Astrocyte (in vitro differentiated cells and primary cell): ENCODE measurements around the gene WARS2. TPM values are rescaled to one million over a fixed set of nuclear protein-coding genes. Genes with fewer than 3 reads are reported as not detected.
"Not testable (repeated sequence)": the region's sequence is repeated elsewhere in the genome, so short reads cannot be mapped to it uniquely, and the experiment has no call there.

Experiments used
- DNase-seq: peaks from one replicate; pipeline ENCODE4 v3.0.0-alpha.2; 2010; ENCODE audit warnings: low read depth
- FAIRE-seq: peaks from 2 replicates; lab custom pipeline; 2011; peaks lifted over from hg19 to GRCh38; lab: Jason Lieb, UNC
- H2AFZ ChIP-seq: 2 replicates; pipeline ENCODE4 v1.6.0; 2012; ENCODE audit warnings: low read depth, low read length, inconsistent platforms
- H3K27ac ChIP-seq: 2 replicates; pipeline ENCODE4 v1.5.1; 2011; ENCODE audit warnings: low read depth, low read length, inconsistent platforms
- H3K27me3 ChIP-seq: 2 replicates; pipeline ENCODE4 v1.6.0; 2011; ENCODE audit warnings: low read length, inconsistent platforms; ENCODE audit not compliant: insufficient read depth
- H3K36me3 ChIP-seq: 2 replicates; pipeline ENCODE4 v1.5.1; 2011; ENCODE audit warnings: low read length, inconsistent platforms; ENCODE audit not compliant: insufficient read depth
- H3K4me1 ChIP-seq: 2 replicates; pipeline ENCODE4 v1.5.1; 2011; ENCODE audit warnings: low read length, inconsistent platforms; ENCODE audit not compliant: insufficient read depth
- H3K4me2 ChIP-seq: 2 replicates; pipeline ENCODE4 v1.6.0; 2012; ENCODE audit warnings: low read length, inconsistent platforms
- H3K4me3 ChIP-seq: 2 replicates; pipeline ENCODE4 v1.5.1; 2011; ENCODE audit warnings: low read depth, mild to moderate bottlenecking, low read length, inconsistent platforms; ENCODE audit not compliant: insufficient read depth
- H3K79me2 ChIP-seq: 2 replicates; pipeline ENCODE4 v1.6.0; 2012; ENCODE audit warnings: mild to moderate bottlenecking, low read length, inconsistent platforms; ENCODE audit not compliant: insufficient read depth
- H3K9ac ChIP-seq: 2 replicates; pipeline ENCODE4 v1.6.0; 2012; ENCODE audit warnings: mild to moderate bottlenecking, low read length, inconsistent platforms
- H3K9me3 ChIP-seq: 2 replicates; pipeline ENCODE4 v1.5.1; 2012; ENCODE audit warnings: low read depth, mild to moderate bottlenecking, low read length, inconsistent platforms; ENCODE audit not compliant: insufficient read depth
- H4K20me1 ChIP-seq: 2 replicates; pipeline ENCODE4 v1.6.0; 2012; ENCODE audit warnings: low read length, inconsistent platforms; ENCODE audit not compliant: insufficient read depth
- H3K27ac Mint-ChIP-seq: one replicate; pipeline ENCODE4 v1.8.0; 2021; ENCODE audit warnings: mild to moderate bottlenecking, mixed read lengths; ENCODE audit not compliant: unreplicated experiment
- H3K27me3 Mint-ChIP-seq: one replicate; pipeline ENCODE4 v1.8.0; 2021; ENCODE audit warnings: low read depth, mixed read lengths; ENCODE audit not compliant: unreplicated experiment
- H3K36me3 Mint-ChIP-seq: one replicate; pipeline ENCODE4 v1.8.0; 2021; ENCODE audit warnings: low read depth, mixed read lengths; ENCODE audit not compliant: unreplicated experiment
- H3K4me1 Mint-ChIP-seq: one replicate; pipeline ENCODE4 v1.8.0; 2021; ENCODE audit warnings: low read depth, mixed read lengths; ENCODE audit not compliant: unreplicated experiment
- H3K4me3 Mint-ChIP-seq: one replicate; pipeline ENCODE4 v1.8.0; 2021; ENCODE audit warnings: mild to moderate bottlenecking, moderate library complexity, mixed read lengths; ENCODE audit not compliant: unreplicated experiment
- H3K9me3 Mint-ChIP-seq: one replicate; pipeline ENCODE4 v1.8.0; 2021; ENCODE audit warnings: mild to moderate bottlenecking, mixed read lengths; ENCODE audit not compliant: unreplicated experiment
- EZH2 ChIP-seq: IDR thresholded peaks from 2 replicates; pipeline ENCODE4 v1.6.1; 2012; ENCODE audit warnings: mild to moderate bottlenecking, low read length, inconsistent platforms; ENCODE audit not compliant: insufficient read depth
- total RNA-seq: library from RNA; stranded (reverse); gene quantifications from 2 replicates; pipeline ENCODE4 v1.2.1, GENCODE V29; 2021
- TF ChIP-seq, protein P1 (sequence below): IDR thresholded peaks from 2 replicates; pipeline ENCODE4 v1.5.1; 2011; ENCODE audit warnings: low read depth, mild to moderate bottlenecking, inconsistent platforms, low read length, moderate library complexity; ENCODE audit not compliant: insufficient read depth

Gene WARS2
- total RNA-seq, 1 donor from 2014 or later: 10.5 TPM

DNA sequence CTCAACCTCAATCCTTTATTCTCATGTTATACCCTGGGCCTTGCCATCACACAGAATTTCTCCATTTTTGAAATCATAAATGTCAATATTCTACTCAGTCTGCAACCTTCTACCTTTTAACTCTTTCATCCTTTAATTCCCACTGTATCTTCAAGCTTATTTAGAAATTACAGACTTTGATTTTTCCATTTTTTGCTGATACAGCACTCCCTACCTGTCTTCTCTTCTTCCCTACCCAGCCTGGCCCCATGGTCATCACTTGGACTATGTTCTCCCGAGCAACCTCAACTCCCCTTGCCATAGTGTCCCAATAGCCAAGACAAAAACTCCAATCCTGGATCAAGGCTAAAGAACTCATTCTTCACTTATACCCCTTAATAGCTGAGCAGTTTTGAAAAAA is 14.6 kb downstream of the WARS2 start:
- Mint-ChIP-seq H3K27me3 (no peaks in the 10 kb centered on the region), H3K4me1 (no peaks in the 10 kb centered on the region), H3K9me3 (no peaks in the 10 kb centered on the region), H3K27ac (no peak overlapping the region), H3K4me3 (no peak overlapping the region), H3K36me3 (no peaks in the 10 kb centered on the region)
- Histone ChIP-seq H3K4me2 (no peak overlapping the region), H3K4me1 (no peaks in the 10 kb centered on the region), H3K4me3 (no peak overlapping the region), H3K9me3 (no peaks in the 10 kb centered on the region), H3K27ac (no peak overlapping the region), H3K36me3 (no peaks in the 10 kb centered on the region), H3K27me3 (no peaks in the 10 kb centered on the region), H3K9ac (no peak overlapping the region), H2AFZ (no peak overlapping the region), H3K79me2 (peaks cover 5% of the 10 kb centered on the region), H4K20me1 (no peaks in the 10 kb centered on the region)
- TF ChIP-seq EZH2: no peak
- TF ChIP-seq, protein P1, sequence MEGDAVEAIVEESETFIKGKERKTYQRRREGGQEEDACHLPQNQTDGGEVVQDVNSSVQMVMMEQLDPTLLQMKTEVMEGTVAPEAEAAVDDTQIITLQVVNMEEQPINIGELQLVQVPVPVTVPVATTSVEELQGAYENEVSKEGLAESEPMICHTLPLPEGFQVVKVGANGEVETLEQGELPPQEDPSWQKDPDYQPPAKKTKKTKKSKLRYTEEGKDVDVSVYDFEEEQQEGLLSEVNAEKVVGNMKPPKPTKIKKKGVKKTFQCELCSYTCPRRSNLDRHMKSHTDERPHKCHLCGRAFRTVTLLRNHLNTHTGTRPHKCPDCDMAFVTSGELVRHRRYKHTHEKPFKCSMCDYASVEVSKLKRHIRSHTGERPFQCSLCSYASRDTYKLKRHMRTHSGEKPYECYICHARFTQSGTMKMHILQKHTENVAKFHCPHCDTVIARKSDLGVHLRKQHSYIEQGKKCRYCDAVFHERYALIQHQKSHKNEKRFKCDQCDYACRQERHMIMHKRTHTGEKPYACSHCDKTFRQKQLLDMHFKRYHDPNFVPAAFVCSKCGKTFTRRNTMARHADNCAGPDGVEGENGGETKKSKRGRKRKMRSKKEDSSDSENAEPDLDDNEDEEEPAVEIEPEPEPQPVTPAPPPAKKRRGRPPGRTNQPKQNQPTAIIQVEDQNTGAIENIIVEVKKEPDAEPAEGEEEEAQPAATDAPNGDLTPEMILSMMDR: no peak
- no peak for DNase-seq
- FAIRE-seq: no peak

DNA sequence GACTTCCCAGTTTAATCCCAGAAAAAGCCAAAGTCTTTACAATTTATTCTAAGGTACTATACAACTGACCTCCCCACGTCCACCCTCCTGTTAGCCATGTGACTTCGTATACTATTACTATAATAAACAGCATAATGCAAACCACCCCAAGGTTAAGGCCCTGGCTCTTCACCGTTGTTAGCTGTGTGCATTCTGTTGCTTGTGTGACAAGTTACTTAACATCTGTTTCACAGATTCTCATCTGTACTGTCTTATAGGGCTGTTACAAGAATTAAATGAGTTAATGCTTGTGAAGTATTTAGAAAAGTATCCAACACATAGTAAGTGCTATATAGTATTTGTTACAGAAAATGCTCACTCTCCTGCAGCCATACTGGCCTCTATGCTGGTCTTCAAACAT is 15.7 kb downstream of the WARS2 start:
- H3K27me3 Mint-ChIP-seq: no peaks in the 10 kb centered on the region
- Histone ChIP-seq H3K9ac (no peak overlapping the region), H3K4me1 (no peaks in the 10 kb centered on the region), H3K79me2 (peaks cover 5% of the 10 kb centered on the region), H3K4me3 (no peak overlapping the region), H3K27me3 (no peaks in the 10 kb centered on the region), H3K9me3 (no peaks in the 10 kb centered on the region), H2AFZ (no peak overlapping the region), H4K20me1 (no peaks in the 10 kb centered on the region), H3K36me3 (no peaks in the 10 kb centered on the region), H3K27ac (no peak overlapping the region), H3K4me2 (no peak overlapping the region)
- FAIRE-seq (no peak), DNase-seq (no peak)
- no peak overlapping the region for H3K27ac Mint-ChIP-seq
- H3K4me1 Mint-ChIP-seq: no peaks in the 10 kb centered on the region
- no peaks in the 10 kb centered on the region for H3K36me3 Mint-ChIP-seq
- no peak overlapping the region for H3K4me3 Mint-ChIP-seq
- no peaks in the 10 kb centered on the region for H3K9me3 Mint-ChIP-seq
- TF ChIP-seq EZH2: no peak
- TF ChIP-seq, protein P1: no peak

- H3K36me3 Mint-ChIP-seq, H2AFZ ChIP-seq, H3K27me3 ChIP-seq, H3K9me3 Mint-ChIP-seq, H3K79me2 ChIP-seq, H3K27ac ChIP-seq, H3K4me3 ChIP-seq, H3K4me3 Mint-ChIP-seq, H3K4me1 ChIP-seq, H3K4me1 Mint-ChIP-seq, H3K4me2 ChIP-seq, H3K9me3 ChIP-seq, H3K27ac Mint-ChIP-seq, H3K36me3 ChIP-seq, DNase-seq, H3K9ac ChIP-seq, H4K20me1 ChIP-seq, H3K27me3 Mint-ChIP-seq, FAIRE-seq: not testable (repeated sequence)
Measured at GRCh38 chr1:119121872-119122271, 18.6 kb downstream of the WARS2 start.
